ENCODE measurements around the gene GAST. TPM values are rescaled to one million over a fixed set of nuclear protein-coding genes. Genes with fewer than 3 reads are reported as not detected.

Gene GAST
- total RNA-seq, 1 experiment from 2014 or later, result not detected

GRCh38 chr17:41762841-41763240, 50.7 kb downstream of the GAST start:
- no peak overlapping the region for H3K9ac ChIP-seq (ENCODE audit: low read length)
- intact Hi-C loops (cut with micrococcal nuclease), result no loop called here
- H4K20me1 ChIP-seq (ENCODE audit: insufficient read depth), result no peaks in the 10 kb centered on the region
- no TSS peak for BruUV-seq (replicated peaks)
- DNase-seq (ENCODE audit: low read depth, low spot score) (no peak), ATAC-seq (no peak)
- no peaks in the 10 kb centered on the region for H3K27me3 ChIP-seq (ENCODE audit: insufficient read depth, low read length)
- no peaks in the 10 kb centered on the region for H3K9me3 ChIP-seq (ENCODE audit: control insufficient read depth in 1 of 2, insufficient read depth in 1 of 2, low read depth in 1 of 2, low read length in 2 of 2)
- no peaks in the 10 kb centered on the region for H3K4me1 ChIP-seq (ENCODE audit: control insufficient read depth in 1 of 2, insufficient read depth in 2 of 2, low read length in 2 of 2)
- no peak overlapping the region for H3K27ac ChIP-seq (ENCODE audit: low read depth, low read length)
- no peak overlapping the region for H3K4me3 ChIP-seq (replicated peaks in 1 of 2; ENCODE audit: low read depth in 1 of 2, low read length in 2 of 2)
- RAD21 ChIA-PET (ENCODE audit: low non-redundant PET in 1 of 2, low total read pairs in 2 of 2, uncharacterized antibody in 2 of 2, unreplicated experiment in 2 of 2), result no interaction called here
- peaks cover 53 to 66% of the 10 kb centered on the region in 2 experiments for H3K36me3 ChIP-seq (ENCODE audit: control insufficient read depth in 1 of 2, insufficient read depth in 2 of 2, low read length in 2 of 2)
- CTCF ChIA-PET, result no interaction called here
- TF ChIP-seq CTCF (IDR thresholded peaks at IDR 0.05 in 2 of 3, conservative IDR thresholded peaks at IDR 0.05 in 1 of 3; ENCODE audit: borderline replicate concordance in 1 of 3, insufficient read depth in 1 of 3, low read depth in 2 of 3, low read length in 2 of 3) (no peak), RAD21 (IDR thresholded peaks at IDR 0.05; ENCODE audit: low read depth) (no peak), POLR2AphosphoS5 (IDR thresholded peaks at IDR 0.05; ENCODE audit: low read depth, low read length) (no peak), POLR2A (IDR thresholded peaks at IDR 0.05; ENCODE audit: borderline replicate concordance, extremely low read depth, insufficient read depth, insufficient read length) (no peak), EZH2 (IDR thresholded peaks at IDR 0.05) (no peak), ZNF274 (IDR thresholded peaks at IDR 0.05; ENCODE audit: low read depth, low read length) (no peak), SRF (IDR thresholded peaks at IDR 0.05; ENCODE audit: low read depth) (no peak), ZFX (IDR thresholded peaks at IDR 0.05) (no peak), MAX (IDR thresholded peaks at IDR 0.05) (no peak), EZH2phosphoT487 (IDR thresholded peaks at IDR 0.05; ENCODE audit: borderline replicate concordance) (no peak), EGR1 (IDR thresholded peaks at IDR 0.05; ENCODE audit: low read depth) (no peak), ATF3 (IDR thresholded peaks at IDR 0.05) (no peak)
- no peak overlapping the region for H3K4me2 ChIP-seq (ENCODE audit: low read length)
- no peaks in the 10 kb centered on the region for H3K79me2 ChIP-seq (ENCODE audit: insufficient read depth, low read length)
- POLR2A ChIA-PET, result no interaction called here
- no peak overlapping the region for H2AFZ ChIP-seq (ENCODE audit: low read depth, low read length, poor library complexity, severe bottlenecking)
- H3K9me2 ChIP-seq (ENCODE audit: insufficient read depth), result no peaks in the 10 kb centered on the region

All from HCT116 (cell line).